Measurements from ENCODE around the gene CDIPT. TPM values are rescaled to one million over a fixed set of nuclear protein-coding genes. Genes with fewer than 3 reads are reported as not detected.

CDIPT gene
- total and polyA plus RNA-seq, 4 experiments from 2014 or later, result 76.2 to 123 (median 83.5) TPM

DNA sequence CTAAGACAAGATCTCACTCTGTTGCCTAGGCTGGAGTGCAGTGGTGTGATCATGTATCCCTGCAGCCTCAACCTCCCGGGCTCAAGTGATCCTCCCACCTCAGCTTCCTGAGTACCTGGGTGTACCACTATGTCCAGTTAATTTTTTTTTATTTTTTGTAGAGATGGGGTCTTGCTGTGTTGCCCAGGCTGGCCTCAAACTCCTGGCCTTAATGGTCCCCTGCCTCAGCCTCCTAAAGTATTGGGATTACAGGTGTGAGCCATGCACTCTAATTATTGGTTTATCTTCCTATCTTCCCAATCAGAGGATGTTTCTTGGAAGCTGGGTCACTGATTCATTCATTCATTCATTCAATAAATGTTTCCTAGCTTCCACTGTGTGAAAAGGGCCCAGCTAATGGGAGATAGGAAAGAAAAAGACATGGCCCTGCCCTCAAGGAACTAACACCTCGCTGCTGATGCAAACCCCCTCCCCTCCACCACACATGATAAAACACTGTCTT lies 45.7 kb upstream of the CDIPT start:
- intact Hi-C loops (cut with micrococcal nuclease), result no loop called here
- POLR2A ChIA-PET (ENCODE audit: partially characterized antibody), result interaction anchor here (1.7 kb wide), 1 partner anchor 17 kb away, joined by 8 read pairs; the partner anchor contains the start of gene KCTD13
- no peak for DNase-seq

DNA sequence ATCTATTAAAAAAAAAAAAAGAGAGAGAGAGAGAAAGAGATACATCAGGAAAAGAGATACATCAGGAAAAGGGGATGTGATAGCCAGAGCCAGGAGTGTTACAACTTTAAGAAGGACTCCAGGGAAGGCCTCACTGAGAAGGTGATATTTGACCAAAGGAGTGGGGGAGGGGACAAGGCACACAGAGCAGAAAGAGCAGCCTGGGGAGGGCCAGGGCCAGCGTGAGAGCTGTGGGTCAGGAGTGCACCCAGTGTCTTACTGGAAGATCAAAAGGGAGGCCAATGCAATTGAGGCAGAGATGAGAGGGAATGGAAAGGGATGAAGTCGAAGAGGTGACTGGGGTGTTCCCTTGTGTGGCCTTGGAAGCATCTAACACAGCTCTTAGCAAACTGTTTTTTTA lies 44.9 kb upstream of the CDIPT start:
- H3K36me3 Mint-ChIP-seq, result peaks cover 4 to 15% of the 10 kb centered on the region in 2 donors
- Histone ChIP-seq H3K9me3 (ENCODE audit: control insufficient read depth in 1 of 2, low read length in 2 of 2) (no peaks in the 10 kb centered on the region), H3K27me3 (ENCODE audit: insufficient read depth, low read length) (no peaks in the 10 kb centered on the region), H3K36me3 (ENCODE audit: insufficient read depth, low read length) (no peaks in the 10 kb centered on the region), H3K4me3 (ENCODE audit: low read length in 2 of 2) (no peak overlapping the region), H3K4me1 (ENCODE audit: insufficient read depth, low read length) (no peaks in the 10 kb centered on the region), H3K27ac (ENCODE audit: low read depth, low read length) (no peak overlapping the region)
- no peak overlapping the region for H3K4me3 Mint-ChIP-seq
- CTCF ChIA-PET (ENCODE audit: partially characterized antibody), result no interaction called here
- DNase-seq, result no peak
- POLR2A ChIA-PET (ENCODE audit: partially characterized antibody), result interaction anchor here (1.7 kb wide), 1 partner anchor 18 kb away, joined by 8 read pairs; the partner anchor contains the start of gene KCTD13
- peak overlapping the region in 1 of 7 donors; percentile 41 for H3K27ac Mint-ChIP-seq
- H3K9me3 Mint-ChIP-seq, result no peaks in the 10 kb centered on the region
- peaks cover 0 to 2% of the 10 kb centered on the region in 2 donors for H3K27me3 Mint-ChIP-seq
- peaks cover 0 to 5% (median 1%) of the 10 kb centered on the region in 4 donors for H3K4me1 Mint-ChIP-seq
- intact Hi-C loops (cut with micrococcal nuclease), result no loop called here

More for the DNA sequence above, 45.7 kb upstream of the CDIPT start:
- no peak overlapping the region for H3K4me3 Mint-ChIP-seq
- H3K36me3 Mint-ChIP-seq, result peaks cover 10 to 21% of the 10 kb centered on the region in 2 donors
- H3K4me1 Mint-ChIP-seq, result peaks cover 0 to 5% (median 1%) of the 10 kb centered on the region in 4 donors
- H3K27me3 Mint-ChIP-seq, result no peaks in the 10 kb centered on the region
- CTCF ChIA-PET (ENCODE audit: partially characterized antibody), result interaction anchor here (0.7 kb wide), 1 partner anchor 14 kb away, joined by 3 read pairs; no protein-coding TSS in a partner anchor
- Histone ChIP-seq H3K9me3 (ENCODE audit: control insufficient read depth in 1 of 2, low read length in 2 of 2) (no peaks in the 10 kb centered on the region), H3K27me3 (ENCODE audit: insufficient read depth, low read length) (no peaks in the 10 kb centered on the region), H3K4me3 (ENCODE audit: low read length in 2 of 2) (no peak overlapping the region), H3K4me1 (ENCODE audit: insufficient read depth, low read length) (no peaks in the 10 kb centered on the region), H3K36me3 (ENCODE audit: insufficient read depth, low read length) (no peaks in the 10 kb centered on the region), H3K27ac (ENCODE audit: low read depth, low read length) (no peak overlapping the region)
- H3K27ac Mint-ChIP-seq, result no peak overlapping the region
- H3K9me3 Mint-ChIP-seq, result no peaks in the 10 kb centered on the region

DNA sequence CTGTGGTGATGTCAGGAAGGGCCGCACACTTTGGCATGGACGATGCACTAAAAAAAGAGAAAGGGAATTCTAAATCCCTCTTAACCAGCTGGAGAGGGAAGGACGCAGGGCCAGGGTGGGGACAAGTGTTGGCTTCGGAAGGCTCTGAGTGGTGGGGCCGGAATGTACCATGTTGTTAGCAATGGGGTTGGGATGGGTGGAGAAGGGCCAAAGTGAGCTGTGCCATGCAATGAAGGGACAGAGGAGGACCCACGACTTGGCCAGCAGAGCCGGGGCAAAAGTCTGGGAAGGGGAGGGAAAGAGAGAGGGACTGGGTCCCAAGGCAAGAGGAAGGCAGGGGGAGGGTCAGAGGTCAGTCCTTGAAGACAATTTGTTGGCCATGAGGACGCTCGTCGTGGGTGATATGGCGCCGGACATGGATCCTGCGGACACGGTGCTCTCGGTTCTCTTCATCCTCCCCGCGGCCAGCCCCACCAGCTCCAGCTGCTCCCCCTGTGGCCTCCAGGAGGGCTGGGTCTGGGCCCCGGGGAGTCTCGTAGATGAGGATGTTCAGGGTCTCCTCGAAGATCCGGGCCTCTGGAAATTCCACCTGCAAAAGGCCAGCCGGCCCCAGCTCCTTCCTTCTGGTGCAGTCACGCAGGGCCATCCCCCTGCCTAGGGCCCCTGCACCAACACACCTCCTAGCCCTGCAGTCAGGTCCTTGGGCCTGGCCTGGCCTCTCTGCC lies 43.7 kb upstream of the CDIPT start:
- no peaks in the 10 kb centered on the region for H3K27me3 ChIP-seq (ENCODE audit: insufficient read depth, low read length)
- Mint-ChIP-seq H3K27me3 (peaks cover 0 to 2% of the 10 kb centered on the region in 2 donors), H3K27ac (peak overlapping the region in 1 of 7 donors; percentile 90), H3K4me3 (no peak overlapping the region), H3K36me3 (peaks cover 4 to 10% of the 10 kb centered on the region in 2 donors), H3K9me3 (no peaks in the 10 kb centered on the region), H3K4me1 (peaks cover 0 to 5% (median 1%) of the 10 kb centered on the region in 4 donors)
- H3K4me3 ChIP-seq (ENCODE audit: low read length in 2 of 2), result no peak overlapping the region
- DNase-seq, result no peak
- CTCF ChIA-PET (ENCODE audit: partially characterized antibody), result no interaction called here
- no peaks in the 10 kb centered on the region for H3K9me3 ChIP-seq (ENCODE audit: control insufficient read depth in 1 of 2, low read length in 2 of 2)
- no peaks in the 10 kb centered on the region for H3K4me1 ChIP-seq (ENCODE audit: insufficient read depth, low read length)
- POLR2A ChIA-PET (ENCODE audit: partially characterized antibody), result no interaction called here
- intact Hi-C loops (cut with micrococcal nuclease), result no loop called here
- H3K27ac ChIP-seq (ENCODE audit: low read depth, low read length), result no peak overlapping the region
- no peaks in the 10 kb centered on the region for H3K36me3 ChIP-seq (ENCODE audit: insufficient read depth, low read length)

- ChIA-PET POLR2A (ENCODE audit: partially characterized antibody) (no interaction called here), CTCF (ENCODE audit: partially characterized antibody) (no interaction called here)
- intact Hi-C loops (cut with micrococcal nuclease), result no loop called here
- Mint-ChIP-seq H3K36me3 (peaks cover 4 to 10% of the 10 kb centered on the region in 2 donors), H3K27me3 (peaks cover 0 to 2% of the 10 kb centered on the region in 2 donors), H3K4me1 (peaks cover 0 to 6% (median 3%) of the 10 kb centered on the region in 4 donors), H3K4me3 (no peak overlapping the region), H3K27ac (no peak overlapping the region), H3K9me3 (no peaks in the 10 kb centered on the region)
- H3K4me1 ChIP-seq (ENCODE audit: insufficient read depth, low read length), result peaks cover under 1% of the 10 kb centered on the region
- no peak overlapping the region for H3K27ac ChIP-seq (ENCODE audit: low read depth, low read length)
- H3K27me3 ChIP-seq (ENCODE audit: insufficient read depth, low read length), result no peaks in the 10 kb centered on the region
- no peak overlapping the region for H3K4me3 ChIP-seq (ENCODE audit: low read length in 2 of 2)
- no peak for DNase-seq
- no peaks in the 10 kb centered on the region for H3K36me3 ChIP-seq (ENCODE audit: insufficient read depth, low read length)
- H3K9me3 ChIP-seq (ENCODE audit: control insufficient read depth in 1 of 2, low read length in 2 of 2), result no peaks in the 10 kb centered on the region
These were observed 42.6 kb upstream of the CDIPT start for GRCh38 chr16:29905668-29906067.

DNA sequence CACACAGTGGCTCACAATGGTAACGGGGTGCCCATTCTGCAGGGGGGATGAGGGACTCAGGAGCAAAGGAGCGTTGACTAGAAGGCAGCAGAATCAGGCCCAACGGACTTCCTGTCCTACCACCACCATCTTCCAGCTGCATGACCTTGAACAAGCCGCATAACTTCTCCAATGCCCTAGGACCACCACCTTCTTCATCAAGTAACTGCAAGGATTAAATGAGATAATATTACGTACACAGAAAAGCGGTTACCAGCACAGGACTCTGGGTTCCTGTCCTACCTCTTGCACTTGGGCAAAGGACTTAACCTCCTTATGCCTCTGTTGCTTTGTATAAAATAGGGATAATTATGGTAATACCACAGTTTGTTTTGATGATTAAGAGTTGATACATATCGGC lies 41.9 kb upstream of the CDIPT start:
- DNase-seq, result no peak
- H3K36me3 Mint-ChIP-seq, result peaks cover 4 to 10% of the 10 kb centered on the region in 2 donors
- peaks cover 0 to 2% of the 10 kb centered on the region in 2 donors for H3K27me3 Mint-ChIP-seq
- POLR2A ChIA-PET (ENCODE audit: partially characterized antibody), result no interaction called here
- no peaks in the 10 kb centered on the region for H3K9me3 Mint-ChIP-seq
- Histone ChIP-seq H3K27me3 (ENCODE audit: insufficient read depth, low read length) (no peaks in the 10 kb centered on the region), H3K4me3 (ENCODE audit: low read length in 2 of 2) (no peak overlapping the region), H3K4me1 (ENCODE audit: insufficient read depth, low read length) (peaks cover 4% of the 10 kb centered on the region), H3K9me3 (ENCODE audit: control insufficient read depth in 1 of 2, low read length in 2 of 2) (no peaks in the 10 kb centered on the region), H3K27ac (ENCODE audit: low read depth, low read length) (no peak overlapping the region), H3K36me3 (ENCODE audit: insufficient read depth, low read length) (no peaks in the 10 kb centered on the region)
- peaks cover 0 to 7% (median 6%) of the 10 kb centered on the region in 4 donors for H3K4me1 Mint-ChIP-seq
- no peak overlapping the region for H3K27ac Mint-ChIP-seq
- no peak overlapping the region for H3K4me3 Mint-ChIP-seq
- CTCF ChIA-PET (ENCODE audit: partially characterized antibody), result no interaction called here
- intact Hi-C loops (cut with micrococcal nuclease), result no loop called here

DNA sequence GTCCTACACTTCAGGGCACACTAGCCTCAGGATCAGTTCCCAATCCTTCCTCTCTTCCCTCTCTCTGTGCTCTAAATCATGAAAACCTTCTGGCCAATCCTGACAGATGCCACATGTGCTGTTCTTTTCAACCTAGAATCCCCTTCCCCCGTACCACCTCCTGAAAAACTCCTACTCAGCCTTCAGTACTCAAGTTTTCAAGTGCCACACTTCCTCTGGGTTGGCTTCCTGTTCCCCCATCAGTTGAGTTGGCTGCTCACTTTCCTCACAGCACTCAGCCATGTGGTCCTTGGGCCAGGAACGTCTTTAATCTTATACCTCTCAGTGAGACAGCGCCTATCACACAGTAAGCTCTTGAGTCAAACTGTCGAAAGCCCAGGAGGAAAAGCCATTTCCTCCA lies 40.6 kb upstream of the CDIPT start:
- no peak overlapping the region for H3K27ac Mint-ChIP-seq
- H3K4me3 ChIP-seq (ENCODE audit: low read length in 2 of 2), result no peak overlapping the region
- peaks cover 15% of the 10 kb centered on the region for H3K4me1 ChIP-seq (ENCODE audit: insufficient read depth, low read length)
- CTCF ChIA-PET (ENCODE audit: partially characterized antibody), result no interaction called here
- peaks cover under 1 to 5% of the 10 kb centered on the region in 2 donors for H3K27me3 Mint-ChIP-seq
- no peak for DNase-seq
- no peaks in the 10 kb centered on the region for H3K9me3 ChIP-seq (ENCODE audit: control insufficient read depth in 1 of 2, low read length in 2 of 2)
- H3K36me3 ChIP-seq (ENCODE audit: insufficient read depth, low read length), result no peaks in the 10 kb centered on the region
- POLR2A ChIA-PET (ENCODE audit: partially characterized antibody), result no interaction called here
- intact Hi-C loops (cut with micrococcal nuclease), result no loop called here
- H3K9me3 Mint-ChIP-seq, result no peaks in the 10 kb centered on the region
- H3K27me3 ChIP-seq (ENCODE audit: insufficient read depth, low read length), result no peaks in the 10 kb centered on the region
- H3K27ac ChIP-seq (ENCODE audit: low read depth, low read length), result no peak overlapping the region
- H3K4me3 Mint-ChIP-seq, result peak overlapping the region in 2 of 8 donors; percentile 12 to 43
- peaks cover 4 to 6% of the 10 kb centered on the region in 2 donors for H3K36me3 Mint-ChIP-seq
- peaks cover 0 to 7% (median 5%) of the 10 kb centered on the region in 4 donors for H3K4me1 Mint-ChIP-seq

GRCh38 chr16:29901607-29901945 lies 38.5 kb upstream of the CDIPT start:
- peaks cover 0 to 3% of the 10 kb centered on the region in 2 donors for H3K36me3 Mint-ChIP-seq
- H3K9me3 Mint-ChIP-seq, result peaks cover 0 to 3% (median 0%) of the 10 kb centered on the region in 8 donors
- no peak overlapping the region for H3K4me3 ChIP-seq (ENCODE audit: low read length in 2 of 2)
- peaks cover 0 to 5% (median 3%) of the 10 kb centered on the region in 4 donors for H3K4me1 Mint-ChIP-seq
- peaks cover 15 to 16% of the 10 kb centered on the region in 2 donors for H3K27me3 Mint-ChIP-seq
- H3K27ac Mint-ChIP-seq, result peak overlapping the region in 1 of 7 donors; percentile 40
- ChIA-PET POLR2A (ENCODE audit: partially characterized antibody) (interaction anchor here (1.5 to 3.9 kb wide), 4 partner anchors 15 to 94 kb away, joined by 4 to 13 read pairs (median 10); partner anchors contain the start of gene KCTD13), CTCF (ENCODE audit: partially characterized antibody) (interaction anchor here (1.1 to 1.3 kb wide), 2 partner anchors 13 to 72 kb away, joined by 3 read pairs; partner anchors contain the start of gene TAOK2)
- no peak for DNase-seq
- intact Hi-C loops (cut with micrococcal nuclease), result no loop called here
- H3K27me3 ChIP-seq (ENCODE audit: insufficient read depth, low read length), result peaks cover 10% of the 10 kb centered on the region
- H3K9me3 ChIP-seq (ENCODE audit: control insufficient read depth in 1 of 2, low read length in 2 of 2), result no peaks in the 10 kb centered on the region
- H3K27ac ChIP-seq (ENCODE audit: low read depth, low read length), result no peak overlapping the region
- peak overlapping the region in 4 of 8 donors; percentile 26 to 61 (median 46) for H3K4me3 Mint-ChIP-seq
- H3K4me1 ChIP-seq (ENCODE audit: insufficient read depth, low read length), result peaks cover 15% of the 10 kb centered on the region
- no peaks in the 10 kb centered on the region for H3K36me3 ChIP-seq (ENCODE audit: insufficient read depth, low read length)

Measured in CD4-positive, alpha-beta memory T cell (primary cell).